CD4-positive, alpha-beta T cell (primary cell): ENCODE results near the gene TMEM115. TPM values are rescaled to one million over a fixed set of nuclear protein-coding genes. Genes with fewer than 3 reads are reported as not detected.

Experiments used
- ATAC-seq: fragments of 200-7000 bp; cut with Tn5 transposase; one replicate; pipeline ENCODE4 v1.10.0; 2022; ENCODE audit warnings: mild to moderate bottlenecking; ENCODE audit not compliant: poor library complexity
- CTCF ChIA-PET: fragments of 350-600 bp; sonication (Branson Sonifier 250); formaldehyde crosslinking; loops from one replicate; lab custom pipeline; 2021; ENCODE audit warnings: antibody characterized with exemption, inconsistent platforms; lab: Charles Lee
- POLR2A ChIA-PET: fragments of 350-600 bp; sonication (Branson Sonifier 250); formaldehyde crosslinking; loops from one replicate; lab custom pipeline; 2021; ENCODE audit warnings: antibody characterized with exemption, inconsistent platforms; lab: Charles Lee
- DNase-seq, 14 experiments: peaks; one replicate each; pipeline ENCODE4 v3.0.0-alpha.2; 2013 to 2020; ENCODE audit warnings: mixed read lengths in 2 of 14
- H3K27ac ChIP-seq, 2 donors: one replicate each; pipeline versions ENCODE4 v1.5.1 to v1.7.0; 2013; ENCODE audit warnings: low read length in 2 of 2, low read depth in 1 of 2, mild to moderate bottlenecking in 1 of 2
- H3K27me3 ChIP-seq, 2 experiments: 1 replicate in 1 of 2; 2 replicates in 1 of 2; pipeline versions ENCODE4 v1.6.1 to v1.7.0; 2013; ENCODE audit warnings: low read length in 2 of 2, control low read depth in 1 of 2, mild to moderate bottlenecking in 1 of 2, moderate library complexity in 1 of 2; ENCODE audit not compliant: insufficient read depth in 2 of 2, control insufficient read depth in 1 of 2
- H3K36me3 ChIP-seq: one replicate; pipeline ENCODE4 v1.6.1; 2013; ENCODE audit warnings: low read length, control low read depth; ENCODE audit not compliant: insufficient read depth
- H3K4me1 ChIP-seq: one replicate; pipeline ENCODE4 v1.6.1; 2013; ENCODE audit warnings: low read length, control low read depth; ENCODE audit not compliant: insufficient read depth
- H3K4me3 ChIP-seq: one replicate; pipeline ENCODE4 v1.5.1; 2013; ENCODE audit warnings: mild to moderate bottlenecking, low read length, moderate library complexity
- H3K9me3 ChIP-seq, 2 experiments: 1 replicate in 1 of 2; 2 replicates in 1 of 2; pipeline versions ENCODE4 v1.6.1 to v1.7.0; 2013; ENCODE audit warnings: low read length in 2 of 2, mild to moderate bottlenecking in 2 of 2, control low read depth in 1 of 2, moderate library complexity in 1 of 2; ENCODE audit not compliant: control insufficient read depth in 1 of 2, insufficient read depth in 1 of 2
- H3K27ac Mint-ChIP-seq: one replicate; pipeline ENCODE4 v1.8.0; 2020; ENCODE audit warnings: mixed read lengths
- H3K27me3 Mint-ChIP-seq: one replicate; pipeline ENCODE4 v1.8.0; 2021; ENCODE audit warnings: mixed read lengths
- H3K36me3 Mint-ChIP-seq: one replicate; pipeline ENCODE4 v1.8.0; 2021; ENCODE audit warnings: low read depth, mixed read lengths
- H3K4me1 Mint-ChIP-seq: one replicate; pipeline ENCODE4 v1.8.0; 2021; ENCODE audit warnings: low read depth, mixed read lengths
- H3K4me3 Mint-ChIP-seq: one replicate; pipeline ENCODE4 v1.8.0; 2020; ENCODE audit warnings: mild to moderate bottlenecking, mixed read lengths
- H3K9me3 Mint-ChIP-seq: one replicate; pipeline ENCODE4 v1.8.0; 2020; ENCODE audit warnings: mixed read lengths
- intact Hi-C, 2 experiments: fragments of 100-400 bp; cut with DNase I in 1 of 2; cut with micrococcal nuclease in 1 of 2; formaldehyde crosslinking; loops; one replicate each; pipeline versions ENCODE4 v1.15.1 to v1.9.0; 2023 to 2025; cut with DNase I, micrococcal nuclease
- total RNA-seq, 174 experiments: library from RNA in 2 of 174; stranded (reverse) in 2 of 174; gene quantifications; one replicate each; pipeline ENCODE4 v1.2.3 and lab custom pipeline; 2021 to 2026
- TF ChIP-seq, protein P1 (sequence below): fragments of 200-600 bp; IDR thresholded peaks from one replicate; pipeline ENCODE4 v1.8.0; 2022; ENCODE audit warnings: antibody characterized with exemption, mild to moderate bottlenecking

Gene TMEM115
- total RNA-seq, 2 experiments from 2014 or later, result 19.0 to 19.9 TPM

DNA sequence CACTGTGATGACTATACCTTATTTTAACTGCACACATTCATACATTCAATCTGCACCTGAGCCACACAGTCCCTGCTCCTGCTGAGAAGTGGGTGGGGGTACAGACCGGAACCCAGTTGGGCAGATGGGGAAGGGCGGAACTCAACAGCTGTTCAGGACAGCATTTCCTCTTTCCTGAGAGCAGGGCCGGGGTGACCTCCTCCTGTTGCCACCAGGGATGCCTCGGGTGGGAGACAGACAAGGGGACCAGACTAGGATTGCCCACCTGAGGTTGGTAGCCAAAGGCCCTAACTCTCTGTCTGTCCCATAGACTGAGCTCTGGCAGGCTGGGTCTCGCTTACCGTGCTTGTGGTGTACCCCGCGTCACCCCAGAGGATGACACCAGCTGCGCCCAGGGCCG, 40.7 kb downstream of the TMEM115 start:
- H3K27me3 ChIP-seq, result no peaks in the 10 kb centered on the region
- POLR2A ChIA-PET, result interaction anchor here (1.4 to 2.8 kb wide), 2 partner anchors 18 to 19 kb away, joined by 9 to 16 read pairs; partner anchors contain the start of genes HYAL3 and NAA80
- DNase-seq, result peak in 1 of 14 experiments; percentile 34
- no peaks in the 10 kb centered on the region for H3K9me3 ChIP-seq
- Mint-ChIP-seq H3K27me3 (no peaks in the 10 kb centered on the region), H3K36me3 (no peaks in the 10 kb centered on the region), H3K4me1 (peaks cover 40% of the 10 kb centered on the region), H3K27ac (peak overlapping the region; percentile 24), H3K9me3 (no peaks in the 10 kb centered on the region), H3K4me3 (peak overlapping the region; percentile 74)
- peaks cover 71% of the 10 kb centered on the region for H3K4me1 ChIP-seq
- CTCF ChIA-PET, result no interaction called here
- no peaks in the 10 kb centered on the region for H3K36me3 ChIP-seq
- ATAC-seq, result no peak
- no peak overlapping the region for H3K27ac ChIP-seq
- intact Hi-C loops, result loop anchor here in 1 of 2 experiments (1.0 kb wide), 1 partner anchor 16 kb away; no protein-coding TSS in a partner anchor
- TF ChIP-seq, protein P1, sequence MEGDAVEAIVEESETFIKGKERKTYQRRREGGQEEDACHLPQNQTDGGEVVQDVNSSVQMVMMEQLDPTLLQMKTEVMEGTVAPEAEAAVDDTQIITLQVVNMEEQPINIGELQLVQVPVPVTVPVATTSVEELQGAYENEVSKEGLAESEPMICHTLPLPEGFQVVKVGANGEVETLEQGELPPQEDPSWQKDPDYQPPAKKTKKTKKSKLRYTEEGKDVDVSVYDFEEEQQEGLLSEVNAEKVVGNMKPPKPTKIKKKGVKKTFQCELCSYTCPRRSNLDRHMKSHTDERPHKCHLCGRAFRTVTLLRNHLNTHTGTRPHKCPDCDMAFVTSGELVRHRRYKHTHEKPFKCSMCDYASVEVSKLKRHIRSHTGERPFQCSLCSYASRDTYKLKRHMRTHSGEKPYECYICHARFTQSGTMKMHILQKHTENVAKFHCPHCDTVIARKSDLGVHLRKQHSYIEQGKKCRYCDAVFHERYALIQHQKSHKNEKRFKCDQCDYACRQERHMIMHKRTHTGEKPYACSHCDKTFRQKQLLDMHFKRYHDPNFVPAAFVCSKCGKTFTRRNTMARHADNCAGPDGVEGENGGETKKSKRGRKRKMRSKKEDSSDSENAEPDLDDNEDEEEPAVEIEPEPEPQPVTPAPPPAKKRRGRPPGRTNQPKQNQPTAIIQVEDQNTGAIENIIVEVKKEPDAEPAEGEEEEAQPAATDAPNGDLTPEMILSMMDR, result no peak
- H3K4me3 ChIP-seq, result no peak overlapping the region

GRCh38 chr3:50318163-50318562, 41.2 kb downstream of the TMEM115 start:
- CTCF ChIA-PET, result no interaction called here
- POLR2A ChIA-PET, result interaction anchor here (1.0 to 2.8 kb wide), 4 partner anchors 19 to 32 kb away, joined by 3 to 16 read pairs (median 6); partner anchors contain the start of genes CYB561D2, HYAL3, IFRD2 and NAA80
- no peaks in the 10 kb centered on the region for H3K36me3 ChIP-seq
- DNase-seq (peak in 1 of 14 experiments; percentile 20), ATAC-seq (no peak)
- Mint-ChIP-seq H3K36me3 (no peaks in the 10 kb centered on the region), H3K27me3 (no peaks in the 10 kb centered on the region), H3K27ac (peak overlapping the region; percentile 24), H3K4me1 (peaks cover 40% of the 10 kb centered on the region), H3K4me3 (peak overlapping the region; percentile 74), H3K9me3 (no peaks in the 10 kb centered on the region)
- TF ChIP-seq, protein P1, result no peak
- H3K27ac ChIP-seq, result no peak overlapping the region
- intact Hi-C loops, result no loop called here
- H3K4me1 ChIP-seq, result peaks cover 67% of the 10 kb centered on the region
- H3K4me3 ChIP-seq, result no peak overlapping the region
- no peaks in the 10 kb centered on the region for H3K9me3 ChIP-seq
- no peaks in the 10 kb centered on the region for H3K27me3 ChIP-seq

DNA sequence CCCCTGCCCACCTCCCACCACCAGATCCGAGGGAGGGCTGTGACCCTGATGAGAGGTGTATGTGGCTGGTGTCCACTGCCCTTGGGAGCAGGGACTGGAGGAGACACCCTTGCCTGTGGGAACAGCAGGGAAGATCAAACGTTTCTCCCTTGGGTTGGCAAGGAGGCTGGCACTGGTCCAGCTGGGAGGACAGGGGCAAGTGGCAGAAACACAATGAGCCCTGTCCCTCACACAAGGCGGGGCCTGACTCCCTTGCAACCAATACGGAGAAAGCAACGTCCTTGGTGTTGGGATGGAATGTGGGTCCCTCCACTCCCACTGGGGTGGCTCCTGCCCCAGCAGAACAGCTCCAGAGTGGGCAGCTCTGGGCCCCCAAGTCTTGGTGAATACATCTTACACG, 42.0 kb downstream of the TMEM115 start:
- Mint-ChIP-seq H3K9me3 (no peaks in the 10 kb centered on the region), H3K27me3 (no peaks in the 10 kb centered on the region), H3K4me3 (peak overlapping the region; percentile 74), H3K36me3 (no peaks in the 10 kb centered on the region), H3K4me1 (peaks cover 40% of the 10 kb centered on the region), H3K27ac (peak overlapping the region; percentile 90)
- Histone ChIP-seq H3K27me3 (no peaks in the 10 kb centered on the region), H3K4me3 (peak overlapping the region; percentile 31), H3K36me3 (no peaks in the 10 kb centered on the region), H3K9me3 (no peaks in the 10 kb centered on the region), H3K27ac (peak overlapping the region in 1 of 2 donors; percentile 47), H3K4me1 (peaks cover 62% of the 10 kb centered on the region)
- TF ChIP-seq, protein P1, result no peak
- ATAC-seq (no peak), DNase-seq (peak in 1 of 14 experiments; percentile 23)
- ChIA-PET POLR2A (interaction anchor here (1.0 to 2.8 kb wide), 3 partner anchors 18 to 33 kb away, joined by 3 to 16 read pairs (median 3); partner anchors contain the start of genes CYB561D2, HYAL3, IFRD2 and NAA80), CTCF (no interaction called here)
- intact Hi-C loops, result no loop called here
